H9 (cell line): ENCODE measurements around the gene POLD1. TPM values are rescaled to one million over a fixed set of nuclear protein-coding genes. Genes with fewer than 3 reads are reported as not detected.

ENCODE experiments used
- DNase-seq: peaks from one replicate; pipeline ENCODE4 v3.0.0-alpha.2; 2017
- H2AFZ ChIP-seq: one replicate; pipeline ENCODE4 v1.6.1; 2013; ENCODE audit warnings: mild to moderate bottlenecking, low read length, control low read depth, moderate library complexity
- H2AK5ac ChIP-seq: 2 replicates; pipeline ENCODE4 v1.6.1; 2013; ENCODE audit warnings: low read length, control low read depth, mixed read lengths; ENCODE audit not compliant: insufficient read length
- H2BK120ac ChIP-seq: one replicate; pipeline ENCODE4 v1.6.1; 2013; ENCODE audit warnings: low read depth, mild to moderate bottlenecking, low read length, control low read depth, inconsistent platforms; ENCODE audit not compliant: poor library complexity, severe bottlenecking
- H2BK12ac ChIP-seq: 2 replicates; pipeline ENCODE4 v1.6.1; 2013; ENCODE audit warnings: low read length, control low read depth, mixed read lengths, low read depth; ENCODE audit not compliant: insufficient read length
- H2BK15ac ChIP-seq: 2 replicates; pipeline ENCODE4 v1.6.1; 2013; ENCODE audit warnings: low read depth, low read length, control low read depth
- H2BK20ac ChIP-seq: one replicate; pipeline ENCODE4 v1.6.1; 2013; ENCODE audit warnings: low read depth, mild to moderate bottlenecking, low read length, control low read depth, inconsistent platforms; ENCODE audit not compliant: poor library complexity, severe bottlenecking
- H2BK5ac ChIP-seq: 2 replicates; pipeline ENCODE4 v1.6.1; 2013; ENCODE audit warnings: low read length, control low read depth, mixed read lengths; ENCODE audit not compliant: insufficient read length
- H3K14ac ChIP-seq: 2 replicates; pipeline ENCODE4 v1.6.1; 2013; ENCODE audit warnings: low read length, control low read depth; ENCODE audit not compliant: insufficient read depth
- H3K18ac ChIP-seq: 2 replicates; pipeline ENCODE4 v1.6.1; 2013; ENCODE audit warnings: low read depth, mild to moderate bottlenecking, mixed read lengths, low read length, control low read depth; ENCODE audit not compliant: insufficient read length
- H3K23ac ChIP-seq: 2 replicates; pipeline ENCODE4 v1.6.1; 2013; ENCODE audit warnings: low read length, control low read depth, mixed read lengths, low read depth; ENCODE audit not compliant: insufficient read length
- H3K23me2 ChIP-seq: 2 replicates; pipeline ENCODE4 v1.6.1; 2013; ENCODE audit warnings: low read depth, mild to moderate bottlenecking, mixed read lengths, low read length, control low read depth; ENCODE audit not compliant: insufficient read length, poor library complexity, severe bottlenecking
- H3K27ac ChIP-seq: 2 replicates; pipeline ENCODE4 v1.5.1; 2013; ENCODE audit warnings: low read length, control low read depth, mixed read lengths, low read depth; ENCODE audit not compliant: insufficient read length
- H3K27me3 ChIP-seq: 2 replicates; pipeline ENCODE4 v1.6.1; 2013; ENCODE audit warnings: low read length, control low read depth, inconsistent platforms; ENCODE audit not compliant: insufficient read depth
- H3K4ac ChIP-seq: 2 replicates; pipeline ENCODE4 v1.6.1; 2013; ENCODE audit warnings: low read depth, mild to moderate bottlenecking, control low read depth, inconsistent platforms, low read length, moderate library complexity
- H3K4me1 ChIP-seq: 2 replicates; pipeline ENCODE4 v1.6.1; 2013; ENCODE audit warnings: low read length, control low read depth, inconsistent platforms; ENCODE audit not compliant: insufficient read depth
- H3K4me2 ChIP-seq: 2 replicates; pipeline ENCODE4 v1.6.1; 2013; ENCODE audit warnings: low read length, control low read depth, mixed read lengths; ENCODE audit not compliant: insufficient read length, insufficient read depth
- H3K56ac ChIP-seq: 2 replicates; pipeline ENCODE4 v1.6.1; 2013; ENCODE audit warnings: low read depth, mild to moderate bottlenecking, mixed read lengths, low read length, control low read depth; ENCODE audit not compliant: insufficient read length
- H3K79me1 ChIP-seq: 2 replicates; pipeline ENCODE4 v1.6.1; 2013; ENCODE audit warnings: low read depth, mild to moderate bottlenecking, moderate library complexity, low read length, control low read depth, inconsistent platforms; ENCODE audit not compliant: insufficient read depth, poor library complexity, severe bottlenecking
- H3K79me2 ChIP-seq: 2 replicates; pipeline ENCODE4 v1.6.1; 2013; ENCODE audit warnings: low read length, control low read depth, inconsistent platforms; ENCODE audit not compliant: insufficient read depth
- H3K9ac ChIP-seq: 2 replicates; pipeline ENCODE4 v1.6.1; 2013; ENCODE audit warnings: low read length, control low read depth, mixed read lengths; ENCODE audit not compliant: insufficient read length; ENCODE audit errors: extremely low read depth
- H3K9me3 ChIP-seq: one replicate; pipeline ENCODE4 v1.6.1; 2013; ENCODE audit warnings: low read depth, low read length, inconsistent platforms; ENCODE audit not compliant: control insufficient read depth
- H3T11ph ChIP-seq: one replicate; pipeline ENCODE4 v1.6.1; 2013; ENCODE audit warnings: mild to moderate bottlenecking, low read length, control low read depth, inconsistent platforms
- H4K20me1 ChIP-seq: one replicate; pipeline ENCODE4 v1.6.1; 2013; ENCODE audit not compliant: control insufficient read depth, insufficient read length, insufficient read depth
- H4K5ac ChIP-seq: 2 replicates; pipeline ENCODE4 v1.6.1; 2013; ENCODE audit warnings: low read depth, mild to moderate bottlenecking, mixed read lengths, low read length, control low read depth; ENCODE audit not compliant: insufficient read length
- H4K8ac ChIP-seq: replicated peaks from 2 replicates; pipeline ENCODE4 v1.6.1; 2013; ENCODE audit warnings: low read length, control low read depth, mixed read lengths, low read depth; ENCODE audit not compliant: insufficient read length
- H4K91ac ChIP-seq: 2 replicates; pipeline ENCODE4 v1.6.1; 2013; ENCODE audit warnings: low read depth, mild to moderate bottlenecking, moderate library complexity, mixed read lengths, low read length, control low read depth; ENCODE audit not compliant: insufficient read length
- H3K27ac Mint-ChIP-seq, 3 experiments: 2 replicates in 2 of 3; 3 replicates in 1 of 3; pipeline ENCODE4 v1.8.0; 2020 to 2021; ENCODE audit warnings: mixed read lengths in 3 of 3, mild to moderate bottlenecking in 1 of 3, moderate library complexity in 1 of 3
- H3K27me3 Mint-ChIP-seq: 2 replicates; pipeline ENCODE4 v1.8.0; 2021; ENCODE audit warnings: low read depth, mild to moderate bottlenecking, moderate library complexity, mixed read lengths
- H3K36me3 Mint-ChIP-seq, 3 experiments: 2 replicates in 2 of 3; 3 replicates in 1 of 3; pipeline ENCODE4 v1.8.0; 2020 to 2021; ENCODE audit warnings: low read depth in 3 of 3, mixed read lengths in 3 of 3; ENCODE audit not compliant: insufficient read depth in 1 of 3
- H3K4me1 Mint-ChIP-seq, 2 experiments: 2 replicates each; pipeline ENCODE4 v1.8.0; 2020; ENCODE audit warnings: mixed read lengths in 2 of 2
- H3K4me3 Mint-ChIP-seq, 2 experiments: 2 replicates in 1 of 2; 3 replicates in 1 of 2; pipeline ENCODE4 v1.8.0; 2020 to 2021; ENCODE audit warnings: mild to moderate bottlenecking in 2 of 2, mixed read lengths in 2 of 2, moderate library complexity in 1 of 2
- H3K9me3 Mint-ChIP-seq, 2 experiments: 2 replicates in 1 of 2; 3 replicates in 1 of 2; pipeline ENCODE4 v1.8.0; 2020; ENCODE audit warnings: mild to moderate bottlenecking in 2 of 2, mixed read lengths in 2 of 2, moderate library complexity in 1 of 2
- WGBS: extraction: QIAGEN DNeasy Blood & Tissue Kit; methylation state at CpG from one replicate; pipeline ENCODE4 v1.1.7; 2013; ENCODE audit warnings: missing lambda C conversion rate, low lambda C conversion rate, mixed read lengths; ENCODE audit not compliant: insufficient read length; ENCODE audit errors: extremely low coverage; 5-methylcytosine and 5-hydroxymethylcytosine counted together
- total RNA-seq: library from RNA; stranded (reverse); gene quantifications from 2 replicates; pipeline ENCODE4 v1.2.1, GENCODE V29; 2021
- TF ChIP-seq, protein P1 (sequence below): fragments of 200-600 bp; sonication (generic); conservative IDR thresholded peaks from 3 replicates; pipeline ENCODE4 v1.8.0; 2021; ENCODE audit warnings: antibody characterized with exemption, mild to moderate bottlenecking

The POLD1 gene
- total RNA-seq, 1 experiment from 2014 or later: 165 TPM

DNA sequence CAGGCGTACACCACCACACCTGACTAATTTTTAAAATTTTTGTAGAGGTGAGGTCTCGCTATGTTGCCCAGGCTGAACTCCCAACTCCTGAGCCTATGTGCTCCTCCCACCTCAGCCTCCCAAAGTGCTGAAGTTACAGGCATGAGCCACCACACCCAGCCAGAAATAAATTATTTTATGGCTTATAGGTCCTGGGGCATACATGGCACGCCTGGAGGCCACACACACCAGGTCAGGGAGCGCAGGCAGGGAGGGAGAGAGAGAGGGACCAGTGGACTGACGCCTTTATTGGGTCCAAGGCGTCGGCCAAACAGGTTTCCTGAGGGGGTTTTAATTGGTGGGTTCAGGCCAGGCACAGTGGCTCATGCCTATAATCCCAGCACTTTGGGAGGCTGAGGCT is 41.4 kb downstream of the POLD1 start:
- no peak overlapping the region for H2BK120ac ChIP-seq
- H3K23me2 ChIP-seq: no peaks in the 10 kb centered on the region
- H3K27ac ChIP-seq: no peak overlapping the region
- H4K5ac ChIP-seq: no peak overlapping the region
- no peak for DNase-seq
- no peak overlapping the region for H2BK12ac ChIP-seq
- no peaks in the 10 kb centered on the region for H3K9me3 ChIP-seq
- H3T11ph ChIP-seq: no peak overlapping the region
- WGBS: no CpG with 5 or more reads among the region's 7 CpGs
- Mint-ChIP-seq H3K27ac (no peak overlapping the region), H3K4me3 (no peak overlapping the region), H3K9me3 (peaks cover 0 to 3% of the 10 kb centered on the region in 2 experiments; a peak in 1 of 5 replicates), H3K27me3 (peaks cover 1% of the 10 kb centered on the region; the same call in 1 of the 2 replicates), H3K36me3 (peaks cover 0 to 19% (median 7%) of the 10 kb centered on the region in 3 experiments; a peak in 4 of 7 replicates), H3K4me1 (peaks cover 6 to 8% of the 10 kb centered on the region in 2 experiments)
- no peaks in the 10 kb centered on the region for H3K27me3 ChIP-seq
- peaks cover 3% of the 10 kb centered on the region; the same call in 1 of the 2 replicates for H3K79me2 ChIP-seq
- TF ChIP-seq, protein P1, sequence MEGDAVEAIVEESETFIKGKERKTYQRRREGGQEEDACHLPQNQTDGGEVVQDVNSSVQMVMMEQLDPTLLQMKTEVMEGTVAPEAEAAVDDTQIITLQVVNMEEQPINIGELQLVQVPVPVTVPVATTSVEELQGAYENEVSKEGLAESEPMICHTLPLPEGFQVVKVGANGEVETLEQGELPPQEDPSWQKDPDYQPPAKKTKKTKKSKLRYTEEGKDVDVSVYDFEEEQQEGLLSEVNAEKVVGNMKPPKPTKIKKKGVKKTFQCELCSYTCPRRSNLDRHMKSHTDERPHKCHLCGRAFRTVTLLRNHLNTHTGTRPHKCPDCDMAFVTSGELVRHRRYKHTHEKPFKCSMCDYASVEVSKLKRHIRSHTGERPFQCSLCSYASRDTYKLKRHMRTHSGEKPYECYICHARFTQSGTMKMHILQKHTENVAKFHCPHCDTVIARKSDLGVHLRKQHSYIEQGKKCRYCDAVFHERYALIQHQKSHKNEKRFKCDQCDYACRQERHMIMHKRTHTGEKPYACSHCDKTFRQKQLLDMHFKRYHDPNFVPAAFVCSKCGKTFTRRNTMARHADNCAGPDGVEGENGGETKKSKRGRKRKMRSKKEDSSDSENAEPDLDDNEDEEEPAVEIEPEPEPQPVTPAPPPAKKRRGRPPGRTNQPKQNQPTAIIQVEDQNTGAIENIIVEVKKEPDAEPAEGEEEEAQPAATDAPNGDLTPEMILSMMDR: no peak
- H3K18ac ChIP-seq: no peak overlapping the region
- no peak overlapping the region for H3K4ac ChIP-seq
- no peak overlapping the region for H2BK15ac ChIP-seq
- H3K56ac ChIP-seq: no peak overlapping the region
- H3K14ac ChIP-seq: no peak overlapping the region
- no peaks in the 10 kb centered on the region for H3K79me1 ChIP-seq
- no peak overlapping the region for H2AK5ac ChIP-seq
- H2BK20ac ChIP-seq: no peak overlapping the region
- H2BK5ac ChIP-seq: no peak overlapping the region
- no peak overlapping the region for H3K9ac ChIP-seq
- H4K91ac ChIP-seq: no peak overlapping the region
- no peak overlapping the region for H3K23ac ChIP-seq
- no peak overlapping the region for H2AFZ ChIP-seq
- H3K4me1 ChIP-seq: no peaks in the 10 kb centered on the region
- H4K20me1 ChIP-seq: no peaks in the 10 kb centered on the region
- no peak overlapping the region for H4K8ac ChIP-seq
- H3K4me2 ChIP-seq: no peak overlapping the region
